ENCODE results near the gene RSPO4. TPM values are rescaled to one million over a fixed set of nuclear protein-coding genes. Genes with fewer than 3 reads are reported as not detected.

The RSPO4 gene
- total RNA-seq, 2 donors from 2014 or later = 3.8 to 7.6 TPM

DNA sequence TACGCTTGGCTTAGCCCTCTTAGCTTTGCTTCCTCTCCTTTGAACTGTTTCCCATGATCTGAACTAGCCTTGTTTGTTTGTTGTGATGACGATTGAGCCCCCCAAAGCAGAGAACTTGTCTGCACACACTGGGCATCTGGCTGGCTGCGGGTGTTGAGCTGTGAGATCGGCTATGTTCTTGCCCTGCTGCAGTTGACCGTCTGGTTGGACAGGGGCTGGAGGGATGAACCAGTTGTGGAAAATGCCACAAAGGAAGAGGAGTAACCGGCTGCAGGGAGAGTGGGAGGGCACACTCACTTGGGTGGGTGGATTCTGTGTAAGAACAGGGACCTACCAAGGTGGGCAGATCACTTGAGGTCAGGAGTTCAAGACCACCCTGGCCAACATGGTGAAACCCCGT is 12.4 kb upstream of the RSPO4 start:
- Histone ChIP-seq H3K36me3 (ENCODE audit: control insufficient read depth, insufficient read depth, low read length) (no peaks in the 10 kb centered on the region), H3K9me3 (ENCODE audit: control insufficient read depth, low read length) (no peaks in the 10 kb centered on the region), H3K9ac (ENCODE audit: extremely low read depth, low read length, poor library complexity, severe bottlenecking) (no peak overlapping the region), H3K4me1 (ENCODE audit: control insufficient read depth, insufficient read depth, low read length) (no peaks in the 10 kb centered on the region), H3K4me3 (ENCODE audit: low read length) (no peak overlapping the region), H3K27me3 (ENCODE audit: control insufficient read depth, insufficient read depth, low read length, poor library complexity, severe bottlenecking) (no peaks in the 10 kb centered on the region), H3K27ac (ENCODE audit: low read depth, low read length) (no peak overlapping the region)
- peaks cover 11% of the 10 kb centered on the region for H3K27me3 Mint-ChIP-seq (ENCODE audit: insufficient read depth)
- no peak overlapping the region for H3K4me3 Mint-ChIP-seq
- no peak overlapping the region for H3K27ac Mint-ChIP-seq
- H3K4me1 Mint-ChIP-seq = no peaks in the 10 kb centered on the region
- no peaks in the 10 kb centered on the region for H3K9me3 Mint-ChIP-seq
- no peak for TF ChIP-seq CTCF (conservative IDR thresholded peaks at IDR 0.05)
- no peaks in the 10 kb centered on the region for H3K36me3 Mint-ChIP-seq (ENCODE audit: low read depth)
- WGBS, 2 experiments (ENCODE audit: insufficient coverage in 1 of 2, insufficient read length in 1 of 2) = 91 to 100% methylated on average over 2 to 5 of the region's 7 CpGs
- DNase-seq = no peak

DNA sequence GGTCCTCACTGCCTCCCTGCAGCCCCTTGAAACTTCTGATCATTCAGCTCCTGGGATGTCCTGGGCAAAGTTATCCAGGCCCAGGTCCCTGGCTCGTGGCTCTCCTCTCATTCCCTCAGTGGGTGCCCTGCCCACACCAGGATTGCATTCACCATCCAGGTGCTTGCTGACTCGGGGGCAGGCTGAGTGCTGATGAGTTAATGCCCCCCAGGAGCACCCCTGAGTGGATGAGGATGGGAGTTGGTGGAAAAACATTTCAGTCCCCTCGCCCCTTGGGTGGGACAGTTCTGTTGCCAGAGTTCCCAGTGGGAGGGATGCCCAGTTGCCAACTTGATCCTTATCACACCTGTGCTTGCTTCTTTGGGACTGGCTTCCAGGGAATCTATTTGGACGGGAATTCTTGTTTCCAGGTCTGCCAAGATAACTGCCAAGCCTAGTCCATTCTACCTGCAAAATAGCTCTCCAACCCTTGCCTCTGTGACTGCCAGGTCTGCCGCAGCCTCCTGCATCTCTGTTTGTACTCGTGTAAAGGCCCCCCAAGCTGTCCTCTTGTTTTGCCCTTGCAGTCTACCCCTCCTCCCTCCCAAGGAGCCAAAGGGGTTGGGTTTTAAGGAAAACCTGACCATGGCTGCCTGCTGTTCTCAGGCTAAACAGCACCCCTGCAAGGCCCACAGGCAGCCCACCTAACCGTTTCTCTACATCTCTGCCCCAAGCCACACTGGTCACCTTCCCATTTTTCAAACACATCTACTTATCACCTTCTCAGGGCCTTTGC is 11.6 kb upstream of the RSPO4 start:
- Histone ChIP-seq H3K36me3 (ENCODE audit: control insufficient read depth, insufficient read depth, low read length) (no peaks in the 10 kb centered on the region), H3K27me3 (ENCODE audit: control insufficient read depth, insufficient read depth, low read length, poor library complexity, severe bottlenecking) (no peaks in the 10 kb centered on the region), H3K27ac (ENCODE audit: low read depth, low read length) (no peak overlapping the region), H3K4me1 (ENCODE audit: control insufficient read depth, insufficient read depth, low read length) (no peaks in the 10 kb centered on the region), H3K4me3 (ENCODE audit: low read length) (no peak overlapping the region), H3K9me3 (ENCODE audit: control insufficient read depth, low read length) (no peaks in the 10 kb centered on the region), H3K9ac (ENCODE audit: extremely low read depth, low read length, poor library complexity, severe bottlenecking) (no peak overlapping the region)
- Mint-ChIP-seq H3K4me3 (no peak overlapping the region), H3K27me3 (ENCODE audit: insufficient read depth) (peaks cover 6% of the 10 kb centered on the region), H3K36me3 (ENCODE audit: low read depth) (no peaks in the 10 kb centered on the region), H3K27ac (no peak overlapping the region), H3K4me1 (no peaks in the 10 kb centered on the region), H3K9me3 (no peaks in the 10 kb centered on the region)
- no peak for DNase-seq
- whole genome bisulfite sequencing, 2 experiments (ENCODE audit: insufficient coverage in 1 of 2, insufficient read length in 1 of 2) = 87 to 89% methylated on average over 4 to 7 of the region's 7 CpGs
- TF ChIP-seq CTCF (conservative IDR thresholded peaks at IDR 0.05) = no peak

DNA sequence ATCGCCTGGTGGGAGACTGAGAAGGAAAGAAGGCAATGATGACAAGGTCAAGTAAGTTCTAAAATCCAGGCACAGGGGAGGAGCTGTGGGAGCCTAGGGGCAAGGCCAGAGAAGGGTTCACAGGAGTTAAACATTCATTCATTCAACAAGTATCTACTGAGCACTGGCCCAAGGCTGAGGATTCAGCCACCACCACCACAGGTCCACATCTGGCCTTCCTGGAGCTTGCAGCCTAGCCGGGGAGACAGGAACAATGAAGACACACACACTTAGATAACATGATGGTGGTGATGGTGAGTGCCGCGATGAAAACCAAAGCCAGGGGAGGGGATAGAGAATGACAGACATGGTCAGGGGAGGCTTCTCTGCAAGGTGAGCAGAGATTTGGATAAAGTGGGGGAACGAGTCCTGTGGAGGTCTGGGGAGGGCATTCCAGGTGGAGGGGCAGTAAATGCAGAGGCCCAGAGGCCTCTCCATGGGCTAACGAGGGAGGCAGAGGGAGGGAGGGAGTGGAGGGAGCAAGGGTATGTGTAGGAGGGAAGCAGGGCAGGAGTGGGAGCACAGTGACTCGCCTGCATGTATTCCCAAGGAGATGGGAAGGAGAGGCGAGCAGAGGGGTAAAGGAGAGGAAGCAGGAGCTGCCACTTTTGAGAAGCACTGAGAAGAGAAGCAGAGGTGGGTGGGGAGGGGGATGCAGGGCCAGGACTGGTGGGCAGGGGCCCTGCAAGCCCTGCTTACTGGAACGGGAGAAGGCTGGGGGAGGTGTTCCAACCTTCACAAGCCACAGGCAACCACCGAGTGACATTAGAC is 10.5 kb upstream of the RSPO4 start:
- Histone ChIP-seq H3K36me3 (ENCODE audit: control insufficient read depth, insufficient read depth, low read length) (no peaks in the 10 kb centered on the region), H3K4me1 (ENCODE audit: control insufficient read depth, insufficient read depth, low read length) (no peaks in the 10 kb centered on the region), H3K27ac (ENCODE audit: low read depth, low read length) (no peak overlapping the region), H3K27me3 (ENCODE audit: control insufficient read depth, insufficient read depth, low read length, poor library complexity, severe bottlenecking) (no peaks in the 10 kb centered on the region), H3K9ac (ENCODE audit: extremely low read depth, low read length, poor library complexity, severe bottlenecking) (no peak overlapping the region), H3K4me3 (ENCODE audit: low read length) (no peak overlapping the region), H3K9me3 (ENCODE audit: control insufficient read depth, low read length) (no peaks in the 10 kb centered on the region)
- Mint-ChIP-seq H3K4me1 (no peaks in the 10 kb centered on the region), H3K36me3 (ENCODE audit: low read depth) (no peaks in the 10 kb centered on the region), H3K27ac (no peak overlapping the region), H3K27me3 (ENCODE audit: insufficient read depth) (peaks cover 10% of the 10 kb centered on the region), H3K9me3 (no peaks in the 10 kb centered on the region), H3K4me3 (no peak overlapping the region)
- no peak for TF ChIP-seq CTCF (conservative IDR thresholded peaks at IDR 0.05)
- WGBS, 2 experiments (ENCODE audit: insufficient coverage in 1 of 2, insufficient read length in 1 of 2) = 76 to 77% methylated on average over 7 to 10 of the region's 10 CpGs
- DNase-seq = no peak

Measured in endodermal cell (in vitro differentiated cells).